ENCODE measurements around the gene MED20. TPM values are rescaled to one million over a fixed set of nuclear protein-coding genes. Genes with fewer than 3 reads are reported as not detected.

Gene MED20
- total RNA-seq, 4 donors from 2014 or later, result 11.5 to 16.5 (median 12.1) TPM

GRCh38 chr6:41877051-41877680 lies 43.8 kb downstream of the MED20 start:
- Histone ChIP-seq H3K4me3 (no peak overlapping the region), H3K9me3 (no peaks in the 10 kb centered on the region), H3K27ac (no peak overlapping the region), H3K4me1 (no peaks in the 10 kb centered on the region), H3K27me3 (no peaks in the 10 kb centered on the region), H3K36me3 (no peaks in the 10 kb centered on the region)
- in situ Hi-C loops (cut with MboI; ENCODE audit: low sequenced_read_pairs in 4 of 4), result no loop called here
- DNase-seq (no peak), ATAC-seq (no peak)
- intact Hi-C loops (cut with DNase I; ENCODE audit: low total_unique reads), result no loop called here
- no peak for TF ChIP-seq POLR2A (IDR thresholded peaks at IDR 0.05)
- no peak for TF ChIP-seq CTCF (IDR thresholded peaks at IDR 0.05 in 4 of 5, conservative IDR thresholded peaks at IDR 0.05 in 1 of 5)

GRCh38 chr6:41874741-41875140 lies 46.2 kb downstream of the MED20 start:
- Histone ChIP-seq H3K27ac (no peak overlapping the region), H3K36me3 (peaks cover 0 to 4% of the 10 kb centered on the region in 2 donors), H3K4me3 (no peak overlapping the region), H3K9me3 (no peaks in the 10 kb centered on the region), H3K27me3 (no peaks in the 10 kb centered on the region), H3K4me1 (no peaks in the 10 kb centered on the region)
- intact Hi-C loops (cut with DNase I; ENCODE audit: low total_unique reads) (no loop called here), in situ Hi-C loops (cut with MboI; ENCODE audit: low sequenced_read_pairs in 4 of 4) (no loop called here)
- TF ChIP-seq POLR2A (IDR thresholded peaks at IDR 0.05), result no peak
- TF ChIP-seq CTCF (IDR thresholded peaks at IDR 0.05 in 4 of 5, conservative IDR thresholded peaks at IDR 0.05 in 1 of 5), result no peak
- DNase-seq, result no peak
- ATAC-seq, result no peak

- no peaks in the 10 kb centered on the region for H3K9me3 ChIP-seq
- no peak for TF ChIP-seq POLR2A (IDR thresholded peaks at IDR 0.05)
- H3K4me1 ChIP-seq, result no peaks in the 10 kb centered on the region
- in situ Hi-C loops (cut with MboI; ENCODE audit: low sequenced_read_pairs in 4 of 4) (no loop called here), intact Hi-C loops (cut with DNase I; ENCODE audit: low total_unique reads) (no loop called here)
- no peak for DNase-seq
- no peak overlapping the region for H3K27ac ChIP-seq
- H3K27me3 ChIP-seq, result no peaks in the 10 kb centered on the region
- no peak for ATAC-seq
- H3K4me3 ChIP-seq, result no peak overlapping the region
- H3K36me3 ChIP-seq, result peaks cover 0 to 6% of the 10 kb centered on the region in 2 donors
These were observed 48.8 kb downstream of the MED20 start for GRCh38 chr6:41872147-41872546.

GRCh38 chr6:41871691-41872090 lies 49.2 kb downstream of the MED20 start:
- Histone ChIP-seq H3K36me3 (peaks cover 0 to 6% of the 10 kb centered on the region in 2 donors), H3K27me3 (no peaks in the 10 kb centered on the region), H3K4me3 (no peak overlapping the region), H3K27ac (no peak overlapping the region), H3K9me3 (no peaks in the 10 kb centered on the region), H3K4me1 (no peaks in the 10 kb centered on the region)
- ATAC-seq (no peak), DNase-seq (no peak)
- no peak for TF ChIP-seq CTCF (IDR thresholded peaks at IDR 0.05 in 4 of 5, conservative IDR thresholded peaks at IDR 0.05 in 1 of 5)
- TF ChIP-seq POLR2A (IDR thresholded peaks at IDR 0.05), result no peak
- in situ Hi-C loops (cut with MboI; ENCODE audit: low sequenced_read_pairs in 4 of 4) (no loop called here), intact Hi-C loops (cut with DNase I; ENCODE audit: low total_unique reads) (no loop called here)

- in situ Hi-C loops (cut with MboI; ENCODE audit: low sequenced_read_pairs in 4 of 4), result no loop called here
- intact Hi-C loops (cut with DNase I; ENCODE audit: low total_unique reads), result no loop called here
These were observed 61.6 kb downstream of the MED20 start for GRCh38 chr6:41859356-41859755.

More at GRCh38 chr6:41859356-41859755, 61.6 kb downstream of the MED20 start:
- TF ChIP-seq POLR2A (IDR thresholded peaks at IDR 0.05) (no peak), CTCF (IDR thresholded peaks at IDR 0.05 in 4 of 5, conservative IDR thresholded peaks at IDR 0.05 in 1 of 5) (no peak)
- H3K4me3 ChIP-seq, result no peak overlapping the region
- H3K4me1 ChIP-seq, result no peaks in the 10 kb centered on the region
- no peaks in the 10 kb centered on the region for H3K36me3 ChIP-seq
- H3K27ac ChIP-seq, result no peak overlapping the region
- no peaks in the 10 kb centered on the region for H3K27me3 ChIP-seq
- ATAC-seq (no peak), DNase-seq (no peak)
- no peaks in the 10 kb centered on the region for H3K9me3 ChIP-seq

All from gastrocnemius medialis (tissue), 4 donors.